A673 (cell line): ENCODE results near the gene RAB11B.

ENCODE experiments used
- EZH2 ChIP-seq: fragments of 200-600 bp; sonication (generic); IDR thresholded peaks from 2 replicates; pipeline ENCODE4 v1.6.1; 2017; ENCODE audit warnings: borderline replicate concordance, low read depth, mild to moderate bottlenecking, mixed read lengths, antibody characterized with exemption, low read length; ENCODE audit not compliant: poor library complexity, severe bottlenecking
- TF ChIP-seq, protein P1 (sequence below): fragments of 300-800, 200-600 bp; sonication (generic); conservative IDR thresholded peaks from 2 replicates; pipeline ENCODE4 v1.5.1; 2017; ENCODE audit warnings: low read depth, mild to moderate bottlenecking, antibody characterized with exemption, low read length, moderate library complexity, mixed read lengths

DNA sequence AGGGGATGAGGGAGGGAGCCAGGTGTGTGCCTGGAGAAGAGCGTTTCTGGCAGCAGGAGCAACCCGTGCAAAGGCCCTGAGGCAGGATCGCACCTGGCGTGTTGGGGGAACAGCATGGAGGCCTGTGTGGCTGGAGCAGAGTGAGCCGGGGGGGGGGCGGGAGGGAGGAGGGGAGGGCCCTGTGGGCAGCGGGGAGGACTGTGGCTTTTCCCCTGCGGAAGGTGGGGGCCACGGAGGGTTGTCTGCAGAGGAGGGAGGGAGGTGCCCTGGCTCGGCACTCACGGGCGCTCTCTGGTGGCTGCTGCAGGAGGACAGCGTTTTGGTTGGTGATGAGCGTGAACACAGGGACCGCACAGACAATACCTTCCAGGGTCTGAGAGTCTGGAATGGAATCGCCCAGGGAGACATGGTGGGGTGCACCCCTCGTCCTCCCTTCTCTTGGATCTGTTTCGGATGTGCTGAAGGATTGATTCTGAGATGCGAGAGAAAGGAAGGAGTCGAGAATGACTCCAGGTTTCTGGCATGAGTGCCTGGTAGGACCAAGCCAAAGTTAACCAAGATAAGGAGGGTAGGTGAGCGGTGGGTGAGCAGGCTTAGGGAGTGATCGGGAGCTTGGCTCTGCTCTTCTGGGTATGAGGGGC is 6.5 kb downstream of the RAB11B start:
- TF ChIP-seq, protein P1, sequence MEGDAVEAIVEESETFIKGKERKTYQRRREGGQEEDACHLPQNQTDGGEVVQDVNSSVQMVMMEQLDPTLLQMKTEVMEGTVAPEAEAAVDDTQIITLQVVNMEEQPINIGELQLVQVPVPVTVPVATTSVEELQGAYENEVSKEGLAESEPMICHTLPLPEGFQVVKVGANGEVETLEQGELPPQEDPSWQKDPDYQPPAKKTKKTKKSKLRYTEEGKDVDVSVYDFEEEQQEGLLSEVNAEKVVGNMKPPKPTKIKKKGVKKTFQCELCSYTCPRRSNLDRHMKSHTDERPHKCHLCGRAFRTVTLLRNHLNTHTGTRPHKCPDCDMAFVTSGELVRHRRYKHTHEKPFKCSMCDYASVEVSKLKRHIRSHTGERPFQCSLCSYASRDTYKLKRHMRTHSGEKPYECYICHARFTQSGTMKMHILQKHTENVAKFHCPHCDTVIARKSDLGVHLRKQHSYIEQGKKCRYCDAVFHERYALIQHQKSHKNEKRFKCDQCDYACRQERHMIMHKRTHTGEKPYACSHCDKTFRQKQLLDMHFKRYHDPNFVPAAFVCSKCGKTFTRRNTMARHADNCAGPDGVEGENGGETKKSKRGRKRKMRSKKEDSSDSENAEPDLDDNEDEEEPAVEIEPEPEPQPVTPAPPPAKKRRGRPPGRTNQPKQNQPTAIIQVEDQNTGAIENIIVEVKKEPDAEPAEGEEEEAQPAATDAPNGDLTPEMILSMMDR: peak; percentile 68
- TF ChIP-seq EZH2: no peak
